Keratinocyte (primary cell): ENCODE results near the gene HBP1. TPM values are rescaled to one million over a fixed set of nuclear protein-coding genes. Genes with fewer than 3 reads are reported as not detected.

Experiments
- DNase-seq: peaks from one replicate; pipeline ENCODE4 v3.0.0-alpha.2; 2011; ENCODE audit warnings: low read depth, missing footprints, low spot score
- FAIRE-seq: peaks from 2 replicates; lab custom pipeline; 2011; peaks lifted over from hg19 to GRCh38; lab: Jason Lieb, UNC
- H2AFZ ChIP-seq: 2 replicates; pipeline ENCODE4 v1.6.0; 2012; ENCODE audit warnings: low read length, control low read depth, inconsistent platforms; ENCODE audit not compliant: control insufficient read depth
- H3K27ac ChIP-seq: 2 replicates; pipeline ENCODE4 v1.5.1; 2011; ENCODE audit warnings: low read length; ENCODE audit not compliant: control insufficient read depth, insufficient read depth
- H3K27me3 ChIP-seq: 3 replicates; pipeline ENCODE4 v1.6.0; 2011; ENCODE audit warnings: low read length; ENCODE audit not compliant: control insufficient read depth, insufficient read depth; ENCODE audit errors: extremely low read depth
- H3K36me3 ChIP-seq, 2 experiments: 2 replicates in 1 of 2; 3 replicates in 1 of 2; pipeline ENCODE4 v1.5.1; 2011; ENCODE audit warnings: low read length in 2 of 2, mild to moderate bottlenecking in 1 of 2; ENCODE audit not compliant: control insufficient read depth in 2 of 2, insufficient read depth in 2 of 2; ENCODE audit errors: extremely low read depth in 1 of 2
- H3K4me1 ChIP-seq: 3 replicates; pipeline ENCODE4 v1.5.1; 2011; ENCODE audit warnings: low read length; ENCODE audit not compliant: control insufficient read depth, insufficient read depth; ENCODE audit errors: extremely low read depth
- H3K4me2 ChIP-seq: 3 replicates; pipeline ENCODE4 v1.6.0; 2011; ENCODE audit warnings: low read depth, low read length; ENCODE audit not compliant: control insufficient read depth, insufficient read depth; ENCODE audit errors: extremely low read depth
- H3K4me3 ChIP-seq, 3 experiments: fragments of 200-600 bp in 1 of 3; sonication (generic) in 1 of 3; 2 replicates in 2 of 3; 3 replicates in 1 of 3; pipeline ENCODE4 v1.5.1; 2011 to 2016; ENCODE audit warnings: low read length in 3 of 3, mild to moderate bottlenecking in 3 of 3, control low read depth in 2 of 3, inconsistent platforms in 1 of 3, low read depth in 1 of 3, mixed read lengths in 1 of 3, mixed run types in 1 of 3, moderate library complexity in 1 of 3; ENCODE audit not compliant: control insufficient read depth in 2 of 3, insufficient read depth in 2 of 3; ENCODE audit errors: extremely low read depth in 1 of 3
- H3K79me2 ChIP-seq: 2 replicates; pipeline ENCODE4 v1.6.0; 2012; ENCODE audit warnings: low read length; ENCODE audit not compliant: control insufficient read depth, insufficient read depth
- H3K9ac ChIP-seq: 3 replicates; pipeline ENCODE4 v1.6.0; 2011; ENCODE audit warnings: low read length; ENCODE audit not compliant: control insufficient read depth, insufficient read depth; ENCODE audit errors: extremely low read depth
- H3K9me1 ChIP-seq: 3 replicates; pipeline ENCODE4 v1.6.0; 2011; ENCODE audit warnings: low read length; ENCODE audit not compliant: control insufficient read depth, insufficient read depth; ENCODE audit errors: extremely low read depth
- H3K9me3 ChIP-seq: 2 replicates; pipeline ENCODE4 v1.5.1; 2012; ENCODE audit warnings: low read depth, low read length; ENCODE audit not compliant: control insufficient read depth
- H4K20me1 ChIP-seq: 3 replicates; pipeline ENCODE4 v1.6.0; 2011; ENCODE audit warnings: low read length; ENCODE audit not compliant: control insufficient read depth, insufficient read depth; ENCODE audit errors: extremely low read depth
- EZH2 ChIP-seq: IDR thresholded peaks from one replicate; pipeline ENCODE4 v1.6.1; 2012; ENCODE audit warnings: inconsistent platforms, mild to moderate bottlenecking, low read length, moderate library complexity
- dilution Hi-C: fragments of 300-500 bp; cut with MboI; formaldehyde crosslinking; loops from one replicate; pipeline ENCODE4 v1.7.0; 2020; ENCODE audit warnings: low sequenced_read_pairs; ENCODE audit not compliant: extremely low pct_ligation_motif_present
- polyA plus RNA-seq, 5 experiments: library from polyadenylated mRNA; depleted of rRNA in 3 of 5; stranded (reverse) in 3 of 5; stranded (forward) in 1 of 5; unstranded in 1 of 5; fragments of >200 nt; gene quantifications; 1 replicate in 1 of 5; 2 replicates in 3 of 5; 3 replicates in 1 of 5; pipeline versions ENCODE4 v1.2.1 to v1.2.3, GENCODE V29; 2011 to 2012; ENCODE audit warnings: missing spikeins in 2 of 5, low read depth in 1 of 5, low replicate concordance in 1 of 5
- TF ChIP-seq, protein P1 (sequence below), 3 experiments: IDR thresholded peaks in 1 of 3; conservative IDR thresholded peaks in 1 of 3; optimal IDR thresholded peaks in 1 of 3; 2 replicates in 2 of 3; 3 replicates in 1 of 3; pipeline versions ENCODE3 to v1.5.1; 2011; ENCODE audit warnings: low read length in 3 of 3, mild to moderate bottlenecking in 3 of 3, moderate library complexity in 2 of 3, control low read depth in 1 of 3, inconsistent platforms in 1 of 3; ENCODE audit not compliant: insufficient read depth in 2 of 3; ENCODE audit errors: extremely low read depth in 1 of 3

The HBP1 gene
- polyA plus RNA-seq, 1 donor (not counting 4 experiments of a cell fraction or from before 2014, with no cell fraction given): 42.8 TPM

- H3K4me3 ChIP-seq: no peak overlapping the region
- no peak overlapping the region for H3K9ac ChIP-seq
- H3K4me2 ChIP-seq: no peak overlapping the region
- dilution Hi-C loops: no loop called here
- no peak overlapping the region for H2AFZ ChIP-seq
- TF ChIP-seq, protein P1, sequence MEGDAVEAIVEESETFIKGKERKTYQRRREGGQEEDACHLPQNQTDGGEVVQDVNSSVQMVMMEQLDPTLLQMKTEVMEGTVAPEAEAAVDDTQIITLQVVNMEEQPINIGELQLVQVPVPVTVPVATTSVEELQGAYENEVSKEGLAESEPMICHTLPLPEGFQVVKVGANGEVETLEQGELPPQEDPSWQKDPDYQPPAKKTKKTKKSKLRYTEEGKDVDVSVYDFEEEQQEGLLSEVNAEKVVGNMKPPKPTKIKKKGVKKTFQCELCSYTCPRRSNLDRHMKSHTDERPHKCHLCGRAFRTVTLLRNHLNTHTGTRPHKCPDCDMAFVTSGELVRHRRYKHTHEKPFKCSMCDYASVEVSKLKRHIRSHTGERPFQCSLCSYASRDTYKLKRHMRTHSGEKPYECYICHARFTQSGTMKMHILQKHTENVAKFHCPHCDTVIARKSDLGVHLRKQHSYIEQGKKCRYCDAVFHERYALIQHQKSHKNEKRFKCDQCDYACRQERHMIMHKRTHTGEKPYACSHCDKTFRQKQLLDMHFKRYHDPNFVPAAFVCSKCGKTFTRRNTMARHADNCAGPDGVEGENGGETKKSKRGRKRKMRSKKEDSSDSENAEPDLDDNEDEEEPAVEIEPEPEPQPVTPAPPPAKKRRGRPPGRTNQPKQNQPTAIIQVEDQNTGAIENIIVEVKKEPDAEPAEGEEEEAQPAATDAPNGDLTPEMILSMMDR (optimal IDR thresholded peaks at IDR 0.05 in 1 of 3, IDR thresholded peaks at IDR 0.05 in 1 of 3, conservative IDR thresholded peaks at IDR 0.05 in 1 of 3; ENCODE audit: extremely low read depth in 1 of 3, insufficient read depth in 2 of 3, low read length in 3 of 3): no peak
- no peak for TF ChIP-seq EZH2
- H3K27me3 ChIP-seq: no peaks in the 10 kb centered on the region
- no peaks in the 10 kb centered on the region for H4K20me1 ChIP-seq
- DNase-seq (no peak), FAIRE-seq (no peak)
- no peaks in the 10 kb centered on the region for H3K79me2 ChIP-seq
- H3K36me3 ChIP-seq: peaks cover 0 to 2% of the 10 kb centered on the region in 2 experiments
- H3K9me3 ChIP-seq: no peaks in the 10 kb centered on the region
- H3K27ac ChIP-seq: no peak overlapping the region
- no peaks in the 10 kb centered on the region for H3K9me1 ChIP-seq
- H3K4me1 ChIP-seq: no peaks in the 10 kb centered on the region
Observed at GRCh38 chr7:107251963-107252362, 83.2 kb downstream of the HBP1 start.

Other genes with a start within 250 kb of the HBP1 start
- gene PRKAR2B, start 124.3 kb upstream of the HBP1 start, polyA plus RNA-seq: 0.01 TPM in 1 of 3 replicates, not detected in the others